ENCODE measurements around the gene IL22RA2.

- TF ChIP-seq, protein P1, sequence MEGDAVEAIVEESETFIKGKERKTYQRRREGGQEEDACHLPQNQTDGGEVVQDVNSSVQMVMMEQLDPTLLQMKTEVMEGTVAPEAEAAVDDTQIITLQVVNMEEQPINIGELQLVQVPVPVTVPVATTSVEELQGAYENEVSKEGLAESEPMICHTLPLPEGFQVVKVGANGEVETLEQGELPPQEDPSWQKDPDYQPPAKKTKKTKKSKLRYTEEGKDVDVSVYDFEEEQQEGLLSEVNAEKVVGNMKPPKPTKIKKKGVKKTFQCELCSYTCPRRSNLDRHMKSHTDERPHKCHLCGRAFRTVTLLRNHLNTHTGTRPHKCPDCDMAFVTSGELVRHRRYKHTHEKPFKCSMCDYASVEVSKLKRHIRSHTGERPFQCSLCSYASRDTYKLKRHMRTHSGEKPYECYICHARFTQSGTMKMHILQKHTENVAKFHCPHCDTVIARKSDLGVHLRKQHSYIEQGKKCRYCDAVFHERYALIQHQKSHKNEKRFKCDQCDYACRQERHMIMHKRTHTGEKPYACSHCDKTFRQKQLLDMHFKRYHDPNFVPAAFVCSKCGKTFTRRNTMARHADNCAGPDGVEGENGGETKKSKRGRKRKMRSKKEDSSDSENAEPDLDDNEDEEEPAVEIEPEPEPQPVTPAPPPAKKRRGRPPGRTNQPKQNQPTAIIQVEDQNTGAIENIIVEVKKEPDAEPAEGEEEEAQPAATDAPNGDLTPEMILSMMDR (IDR thresholded peaks at IDR 0.05), result no peak
- TF ChIP-seq POLR2A (IDR thresholded peaks at IDR 0.05), result no peak
These were observed 1.9 kb upstream of the IL22RA2 start for GRCh38 chr6:137175157-137175867.
